Uterus (tissue), 2 donors: Measurements from ENCODE around the gene HSPB6.

Source experiments
- CTCF ChIP-seq, 4 experiments: fragments of 200-600 bp in 2 of 4; fragments of 450-650 bp in 2 of 4; sonication (generic) in 2 of 4; IDR thresholded peaks; one replicate each; pipeline ENCODE4 v1.5.1; 2016 to 2019; ENCODE audit warnings: antibody characterized with exemption in 4 of 4, mild to moderate bottlenecking in 2 of 4, moderate library complexity in 1 of 4
- POLR2A ChIP-seq, 2 donors: fragments of 450-650 bp; IDR thresholded peaks; one replicate each; pipeline ENCODE4 v1.6.1; 2016; ENCODE audit warnings: antibody characterized with exemption in 2 of 2, mild to moderate bottlenecking in 1 of 2, moderate library complexity in 1 of 2

GRCh38 chr19:35776102-35776788 is 19.4 kb upstream of the HSPB6 start:
- TF ChIP-seq CTCF (IDR thresholded peaks at IDR 0.05), result no peak
- no peak for TF ChIP-seq POLR2A (IDR thresholded peaks at IDR 0.05)
